Measurements from ENCODE around the gene MANBA.
"Not testable (repeated sequence)": the region's sequence is repeated elsewhere in the genome, so short reads cannot be mapped to it uniquely, and the experiment has no call there.

Gene MANBA

DNA sequence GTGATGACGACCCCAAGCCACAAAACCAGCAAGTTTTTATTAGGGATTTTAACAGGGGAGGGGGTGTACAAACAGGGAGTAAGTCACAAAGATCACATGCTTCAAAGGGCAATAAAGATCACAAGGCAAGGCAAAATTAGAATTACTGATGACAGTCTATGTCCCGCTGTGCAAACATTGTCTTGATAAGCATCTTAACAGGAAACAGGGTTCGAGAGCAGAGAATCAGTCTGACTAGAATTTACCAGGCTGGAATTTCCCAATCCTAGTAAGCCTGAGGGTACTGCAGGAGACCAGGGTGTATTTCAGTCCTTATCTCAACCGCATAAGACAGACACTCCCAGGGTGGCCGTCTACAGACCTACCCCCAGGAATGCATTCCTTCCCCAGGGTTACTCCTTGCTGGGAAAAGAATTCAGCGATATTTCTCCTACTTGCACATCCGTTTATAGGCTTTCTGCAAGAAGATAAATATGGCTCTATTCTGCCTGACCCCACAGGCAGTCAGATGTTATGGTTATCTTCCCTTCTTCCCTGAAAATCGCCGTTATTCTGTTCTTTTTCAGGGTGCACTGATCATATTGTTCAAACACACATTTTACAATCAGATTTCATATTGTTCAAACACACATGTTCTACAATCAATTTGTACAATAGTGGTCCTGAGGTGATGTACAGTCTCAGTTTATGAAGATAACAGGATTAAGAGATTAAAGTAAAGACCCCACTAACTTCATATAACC lies 41.8 kb downstream of the MANBA start:
- not testable (repeated sequence) for DNase-seq

DNA sequence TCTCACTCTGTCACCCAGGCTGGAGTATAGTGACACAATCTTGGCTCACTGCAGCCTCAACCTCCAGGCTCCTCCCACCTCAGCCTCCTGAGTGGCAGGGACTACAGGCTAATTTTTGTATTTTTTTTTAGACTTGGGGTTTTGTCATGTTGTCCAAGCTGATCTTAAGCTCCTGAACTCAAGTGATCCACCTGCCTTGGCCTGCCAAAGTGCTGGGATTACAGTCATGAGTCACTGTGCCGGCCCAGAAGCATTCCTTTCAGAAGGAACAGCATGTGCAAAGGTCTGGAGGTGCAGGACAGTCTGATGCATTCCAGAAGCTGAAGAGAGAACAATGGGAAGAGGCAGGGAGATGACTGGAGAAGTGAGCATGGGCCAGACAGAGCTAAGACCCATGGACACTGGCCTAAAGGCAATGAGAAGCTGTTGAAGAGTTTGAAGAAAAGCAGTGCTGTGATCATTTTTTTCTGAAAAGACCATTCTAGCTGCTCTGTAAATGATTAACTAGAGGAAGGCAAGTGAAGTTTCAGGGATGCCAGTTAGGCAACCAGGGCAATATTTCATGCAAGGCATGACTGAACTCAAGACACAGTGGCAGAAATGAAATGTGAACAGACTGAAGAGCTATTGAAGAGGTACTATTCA lies 43.2 kb downstream of the MANBA start:
- DNase-seq: no peak

DNA sequence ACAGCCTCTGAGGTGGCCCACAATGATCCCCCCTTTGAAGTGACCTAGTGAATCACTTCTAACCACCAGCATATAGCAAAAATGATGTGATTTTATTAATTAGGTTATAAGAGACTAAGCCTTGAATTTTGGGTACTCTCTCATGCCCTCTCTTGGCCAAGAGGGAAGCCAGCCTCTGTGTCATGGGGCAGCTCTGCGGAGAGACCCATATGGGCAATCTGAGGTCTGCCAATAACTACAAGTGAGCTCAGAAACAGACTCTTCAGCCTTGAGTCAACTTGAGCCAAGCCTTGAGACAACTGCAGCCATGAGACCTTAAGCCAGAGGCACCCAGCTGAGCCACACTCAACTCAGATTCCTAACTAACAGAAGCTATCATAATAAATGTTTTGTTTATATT lies 45.7 kb downstream of the MANBA start:
- DNase-seq: no peak

DNA sequence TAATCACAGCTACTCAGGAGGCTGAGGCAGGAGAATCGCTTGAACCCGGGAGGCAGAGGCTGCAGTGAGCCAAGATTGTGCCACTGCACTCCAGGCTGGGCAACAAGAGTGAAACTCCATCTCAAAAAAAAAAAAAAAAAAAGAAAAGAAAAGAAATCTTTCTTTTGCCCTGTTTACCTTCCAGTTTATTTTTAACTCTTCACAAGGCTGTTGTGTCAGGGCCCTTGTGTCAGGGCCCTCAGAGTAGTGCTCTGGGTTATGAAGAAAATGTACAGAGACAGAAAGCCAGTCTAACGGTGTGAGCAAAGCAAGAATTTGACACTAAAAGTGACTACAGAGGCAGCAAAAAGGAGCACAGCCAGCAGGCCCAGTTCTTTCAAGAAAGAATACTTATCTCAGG lies 47.0 kb downstream of the MANBA start:
- not testable (repeated sequence) for DNase-seq

DNA sequence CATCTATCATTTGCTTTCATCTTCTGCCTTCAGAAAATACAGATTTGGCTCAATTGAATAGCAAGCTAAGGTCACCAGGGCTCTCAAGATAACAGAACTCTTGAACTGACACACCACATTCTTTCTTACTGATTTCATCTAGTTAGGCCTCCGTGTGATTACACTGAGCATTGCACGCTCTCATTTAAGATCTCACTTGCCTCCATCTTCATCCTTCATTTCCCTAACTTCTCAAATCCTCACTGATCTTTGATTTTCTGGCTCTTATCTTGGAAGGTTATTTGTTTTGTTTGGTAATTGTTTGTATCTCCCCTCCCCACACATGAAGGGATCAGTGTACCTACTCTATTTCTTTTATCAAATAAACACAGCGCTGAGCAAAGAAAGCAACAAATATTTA lies 47.7 kb downstream of the MANBA start:
- no peak for DNase-seq

DNA sequence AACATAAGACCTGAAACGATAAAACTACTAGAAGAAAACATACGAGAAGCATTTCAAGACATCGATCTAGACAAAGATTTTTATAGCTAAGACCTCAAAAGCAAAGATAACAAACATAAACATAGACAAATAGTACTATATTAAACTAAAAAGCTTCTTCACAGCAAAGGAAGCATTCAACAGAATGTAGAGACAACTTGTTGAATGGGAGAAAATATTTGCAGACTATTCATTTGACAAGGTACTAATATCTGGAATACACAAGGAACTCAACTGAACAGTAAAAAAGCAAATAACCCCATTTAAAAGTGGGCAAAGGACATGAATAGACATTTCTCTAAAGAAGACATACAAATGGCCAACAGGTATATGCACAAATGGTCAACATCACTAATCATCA lies 49.8 kb downstream of the MANBA start:
- no peak for DNase-seq

DNA sequence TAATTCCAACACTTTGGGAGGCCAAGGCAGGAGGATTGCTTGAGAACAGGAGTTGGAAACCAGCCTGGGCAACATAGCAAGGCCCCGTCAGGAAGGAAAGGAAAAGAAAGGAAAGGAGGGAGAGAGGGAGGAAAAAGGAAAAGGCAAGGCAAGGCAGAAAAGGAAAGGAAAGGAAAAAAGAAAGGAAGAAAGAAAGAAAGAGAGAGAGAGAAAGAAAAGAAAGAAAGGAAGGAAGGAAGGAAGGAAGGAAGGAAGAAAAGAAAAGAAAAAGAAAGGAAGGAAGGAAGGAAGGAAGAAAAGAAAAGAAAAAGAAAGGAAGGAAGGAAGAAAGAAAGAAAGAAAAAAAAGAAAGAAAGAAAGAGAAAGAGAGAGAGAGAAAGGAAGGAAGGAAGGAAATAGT lies 51.7 kb downstream of the MANBA start:
- DNase-seq: not testable (repeated sequence)

DNA sequence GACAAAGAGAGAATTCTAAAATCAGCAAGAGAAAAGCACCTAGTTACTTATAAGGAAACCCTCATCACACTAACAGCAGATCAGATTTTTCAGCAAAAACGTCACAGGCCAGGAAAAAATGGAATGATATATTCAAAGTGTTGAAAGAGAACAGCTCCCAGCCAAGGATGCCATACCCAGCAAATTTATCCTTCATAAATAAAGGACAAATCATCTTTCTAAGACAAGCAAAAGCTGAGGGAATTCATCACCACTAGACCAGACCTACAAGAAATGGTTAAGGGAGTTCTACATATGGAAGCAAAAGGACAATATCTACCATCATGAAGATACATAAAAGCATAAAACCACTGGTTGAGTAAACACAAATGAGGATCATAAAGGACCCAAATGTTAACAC lies 53.6 kb downstream of the MANBA start:
- DNase-seq: no peak

DNA sequence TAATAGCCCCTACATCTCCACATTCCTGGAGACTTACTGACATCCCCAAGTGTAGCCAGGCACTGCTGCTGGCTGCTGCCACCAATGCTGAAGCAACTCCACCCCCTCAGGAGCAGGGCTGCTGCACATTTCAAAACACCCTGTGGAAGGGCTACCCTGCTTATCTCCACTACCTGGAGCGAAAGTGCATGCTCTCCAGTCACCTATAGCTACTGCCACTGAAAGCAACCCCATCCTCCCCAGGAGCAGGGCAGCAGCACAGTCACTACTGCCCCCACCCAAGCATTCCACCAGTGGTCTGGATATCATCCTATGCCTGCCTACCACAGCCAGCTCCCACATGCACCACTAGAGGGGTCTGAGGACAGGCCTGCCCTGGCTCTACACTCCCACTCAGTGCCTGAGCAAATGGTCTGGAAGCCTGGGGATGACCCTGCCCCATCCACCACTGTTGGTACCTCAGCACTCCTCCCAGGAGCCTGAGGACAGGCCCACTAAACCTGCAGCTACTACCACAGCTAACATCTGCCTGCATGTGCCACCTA lies 55.3 kb downstream of the MANBA start:
- no peak for DNase-seq

DNA sequence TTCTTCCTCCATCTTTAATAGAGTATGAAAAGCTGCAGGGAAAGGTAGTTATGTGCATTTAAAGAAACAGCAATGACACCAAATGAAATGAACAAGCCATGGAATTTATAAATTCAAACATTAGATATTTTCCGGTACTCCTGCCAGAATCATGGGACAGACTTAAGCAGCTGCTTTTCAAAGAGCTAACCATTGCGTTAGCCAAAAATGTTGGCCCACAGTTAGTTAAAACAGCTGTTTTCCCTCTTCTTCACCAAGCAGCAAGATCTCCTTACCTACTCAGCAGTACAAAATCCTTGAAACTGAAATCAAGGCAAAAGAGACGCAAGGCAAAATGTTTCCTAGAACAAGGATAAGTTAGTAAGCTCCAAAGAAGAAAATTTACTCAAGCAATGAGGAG lies 64.0 kb downstream of the MANBA start:
- DNase-seq: no peak

DNA sequence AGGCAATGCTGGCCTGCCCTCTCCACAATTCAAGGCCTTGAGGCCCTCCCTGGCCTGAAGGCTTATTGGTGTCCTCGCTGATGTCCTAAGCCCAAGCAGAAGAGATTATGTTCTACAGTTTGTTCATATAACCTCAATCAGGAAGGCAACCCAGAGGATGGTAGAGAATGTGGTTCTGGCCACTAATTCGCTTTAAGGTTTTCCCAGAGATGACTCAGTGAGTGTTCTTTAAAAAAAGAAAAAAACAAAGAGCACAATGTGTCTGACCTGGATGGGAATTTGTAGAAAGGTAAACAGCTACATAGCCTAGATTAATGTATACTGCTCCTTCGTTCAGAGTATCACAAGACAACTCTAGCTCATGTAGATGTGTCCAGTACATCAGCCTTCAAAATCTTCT lies 66.0 kb downstream of the MANBA start:
- no peak for DNase-seq

DNA sequence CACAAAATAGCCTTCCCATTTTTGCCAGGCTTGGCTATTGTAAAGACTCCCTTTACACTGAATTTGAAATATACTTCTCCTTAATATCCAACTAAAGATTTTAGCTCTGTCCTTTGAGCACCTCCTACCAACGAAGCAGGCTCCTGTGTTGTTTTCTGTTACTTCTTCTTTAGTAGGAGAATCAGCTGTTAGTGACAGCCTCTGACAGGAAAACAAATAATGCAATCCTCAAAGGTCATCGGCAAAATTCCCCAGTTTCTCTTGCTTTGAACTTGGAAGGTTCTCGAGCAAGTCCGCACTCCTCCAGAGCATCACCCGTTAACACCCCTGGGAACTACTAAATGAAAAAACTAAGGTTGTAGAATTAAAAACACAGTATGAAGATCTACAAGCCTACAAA lies 66.9 kb downstream of the MANBA start:
- DNase-seq: no peak

DNA sequence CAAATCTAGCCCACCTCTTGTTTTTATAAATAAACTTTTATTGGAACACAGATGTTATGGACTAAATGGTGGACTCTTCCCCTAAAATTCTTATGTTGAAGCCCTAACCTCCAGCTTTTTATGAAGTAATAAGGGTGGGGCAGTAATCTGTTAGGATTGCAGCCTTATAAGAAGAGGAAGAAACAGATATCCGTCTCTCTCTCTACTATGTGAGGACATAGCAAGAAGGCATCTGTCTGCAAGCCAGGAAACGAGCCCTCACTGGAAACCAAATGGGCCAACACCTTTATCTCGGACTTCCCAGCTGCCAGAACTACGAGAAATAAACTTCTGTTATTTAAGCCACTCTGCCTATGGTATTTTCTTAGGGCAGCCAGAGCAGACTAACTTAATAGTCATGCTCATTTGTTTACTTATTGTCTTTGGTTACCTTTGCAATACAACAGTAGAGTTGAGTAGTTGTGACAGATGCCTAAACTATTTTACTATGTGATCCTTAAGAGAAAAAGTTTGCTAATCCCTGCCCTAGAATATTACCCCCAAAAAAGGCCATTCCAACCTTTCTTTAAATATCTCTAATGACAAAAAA lies 67.4 kb downstream of the MANBA start:
- no peak for DNase-seq

DNA sequence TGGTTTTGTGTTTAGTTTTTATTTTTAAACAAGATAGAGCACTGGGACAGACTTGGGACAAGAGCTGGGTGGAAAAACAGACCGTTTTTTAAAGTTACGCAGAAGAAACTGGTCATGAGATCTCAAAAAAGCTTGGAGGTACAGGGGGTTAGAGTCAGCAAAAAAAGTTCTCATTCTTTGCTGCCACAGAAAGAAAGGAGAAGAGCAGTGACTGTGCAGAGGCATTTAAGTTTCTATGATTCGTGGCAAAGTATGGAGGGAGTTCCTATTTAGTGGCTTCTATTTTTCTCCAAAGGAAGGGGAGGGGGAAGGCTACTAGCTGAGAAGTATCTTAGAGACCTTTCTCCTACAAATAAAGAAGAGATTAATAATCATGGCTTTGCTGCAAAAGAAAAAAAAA lies 68.3 kb downstream of the MANBA start:
- no peak for DNase-seq

DNA sequence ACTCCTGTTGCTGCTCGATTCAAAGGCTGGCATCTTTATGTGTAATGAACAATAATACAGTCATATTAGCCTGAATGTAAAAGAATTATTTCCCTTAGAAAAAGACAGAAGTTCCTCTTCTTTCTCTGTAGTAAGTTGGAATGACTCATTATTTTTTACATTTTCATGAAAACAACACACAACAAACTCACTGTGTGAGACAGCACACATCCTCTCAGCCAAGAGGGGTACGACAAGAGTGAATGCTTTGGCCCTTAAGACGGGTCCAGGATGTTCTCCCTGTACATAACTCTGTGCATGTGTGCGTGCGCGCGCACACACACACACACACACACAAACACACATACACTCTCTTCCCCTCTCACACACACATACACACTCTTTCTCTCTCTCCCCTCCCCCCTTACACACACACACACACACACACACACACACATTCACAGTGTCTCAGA lies 72.8 kb downstream of the MANBA start:
- no peak for DNase-seq

DNA sequence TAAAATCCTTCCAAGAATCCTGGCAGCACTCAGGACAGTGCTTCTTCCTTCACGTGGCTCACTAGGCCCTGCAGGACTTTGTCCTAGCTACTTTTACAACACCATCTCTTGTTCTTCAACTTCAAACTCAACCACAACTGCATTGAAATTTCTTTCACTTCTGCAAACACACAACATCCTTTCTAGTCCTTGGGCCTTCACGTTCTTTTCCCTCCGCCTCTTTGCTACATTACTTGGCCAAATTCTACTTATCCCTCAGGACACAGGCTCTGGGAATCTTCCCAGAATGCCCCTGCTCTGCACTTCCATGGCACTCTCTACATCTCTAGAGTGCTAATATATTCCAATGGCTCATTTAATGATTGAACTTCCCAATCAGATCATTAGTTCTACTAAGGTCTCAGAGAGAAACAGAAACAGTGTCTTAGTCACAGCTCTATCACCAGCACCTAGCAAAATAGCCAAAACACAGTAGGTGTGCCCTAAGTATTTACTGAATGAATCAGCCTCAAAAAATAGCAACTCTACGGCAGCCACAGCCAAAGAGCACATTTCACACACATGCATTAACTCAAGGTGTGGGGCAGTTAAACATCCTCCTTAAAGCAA lies 73.3 kb downstream of the MANBA start:
- DNase-seq: no peak

DNA sequence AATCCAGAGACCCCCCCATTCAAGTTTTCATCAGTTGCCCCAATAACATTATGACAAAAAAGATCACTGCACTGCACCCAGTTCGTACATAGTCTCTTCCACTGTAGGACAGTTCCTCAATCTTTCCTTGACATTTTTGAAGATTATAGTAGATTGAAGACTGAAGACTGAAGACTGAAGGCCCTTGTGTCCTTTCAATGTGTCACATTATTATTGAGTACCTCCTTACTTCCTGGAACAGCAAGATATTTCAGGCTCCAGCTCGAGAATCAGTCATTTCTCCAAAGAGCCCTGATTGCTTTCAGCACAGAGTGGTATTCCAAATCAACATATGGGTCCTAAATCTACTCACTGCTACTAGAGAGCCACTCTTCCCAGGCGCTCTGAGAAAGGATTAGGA lies 75.0 kb downstream of the MANBA start:
- DNase-seq: no peak

DNA sequence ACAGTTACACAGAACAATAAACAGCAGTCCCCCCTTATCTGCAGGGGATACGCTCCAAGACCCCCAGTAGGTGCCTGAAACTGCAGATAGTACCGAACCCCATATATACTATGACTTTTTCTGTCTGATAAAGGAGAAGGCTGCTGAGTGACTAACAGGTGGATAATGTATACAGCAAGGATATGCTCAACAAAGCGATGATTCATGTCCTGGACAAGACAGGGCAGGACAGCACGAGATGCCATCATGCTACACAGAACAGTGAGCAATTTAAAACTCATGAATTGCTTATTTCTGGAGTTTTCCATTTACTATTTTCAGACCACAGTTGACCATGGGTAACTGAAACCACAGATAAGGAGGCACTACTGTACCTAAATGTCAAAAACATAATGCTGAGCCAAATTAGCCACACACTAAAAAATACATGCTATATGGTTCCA lies 76.1 kb downstream of the MANBA start:
- no peak for DNase-seq

DNA sequence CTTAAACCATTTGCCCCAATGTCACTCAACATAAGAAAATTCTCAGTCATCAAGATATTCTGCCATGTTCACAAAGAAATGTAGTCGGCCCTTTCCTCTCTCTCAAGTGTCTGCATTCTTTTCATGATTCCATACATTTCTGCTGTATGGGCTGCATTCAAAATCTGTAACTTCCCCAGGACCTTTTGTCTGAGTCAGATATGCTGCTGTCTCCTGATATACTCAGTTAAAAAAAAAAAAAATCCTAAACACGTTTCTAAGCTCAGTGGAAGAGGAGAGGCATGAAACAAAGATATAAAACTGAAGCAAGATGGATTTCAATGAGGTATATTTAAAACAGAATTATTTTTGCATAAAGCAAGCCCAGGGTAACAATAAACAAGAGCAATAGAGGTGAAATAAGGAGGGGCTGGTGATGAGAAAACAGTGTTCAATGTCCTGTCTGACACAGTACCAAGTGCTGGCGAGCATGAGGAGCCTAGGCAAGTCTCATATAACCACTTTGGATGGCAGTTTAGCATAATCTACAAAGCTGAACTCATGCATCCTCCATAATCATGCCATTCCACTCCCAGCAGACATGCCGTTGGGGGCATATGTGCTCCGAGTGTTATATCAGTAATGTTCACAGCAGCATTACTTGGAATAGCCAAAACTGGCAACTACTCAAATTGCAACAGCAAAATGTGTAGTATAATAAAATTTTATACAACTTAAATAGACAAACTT lies 76.7 kb downstream of the MANBA start:
- DNase-seq: no peak

DNA sequence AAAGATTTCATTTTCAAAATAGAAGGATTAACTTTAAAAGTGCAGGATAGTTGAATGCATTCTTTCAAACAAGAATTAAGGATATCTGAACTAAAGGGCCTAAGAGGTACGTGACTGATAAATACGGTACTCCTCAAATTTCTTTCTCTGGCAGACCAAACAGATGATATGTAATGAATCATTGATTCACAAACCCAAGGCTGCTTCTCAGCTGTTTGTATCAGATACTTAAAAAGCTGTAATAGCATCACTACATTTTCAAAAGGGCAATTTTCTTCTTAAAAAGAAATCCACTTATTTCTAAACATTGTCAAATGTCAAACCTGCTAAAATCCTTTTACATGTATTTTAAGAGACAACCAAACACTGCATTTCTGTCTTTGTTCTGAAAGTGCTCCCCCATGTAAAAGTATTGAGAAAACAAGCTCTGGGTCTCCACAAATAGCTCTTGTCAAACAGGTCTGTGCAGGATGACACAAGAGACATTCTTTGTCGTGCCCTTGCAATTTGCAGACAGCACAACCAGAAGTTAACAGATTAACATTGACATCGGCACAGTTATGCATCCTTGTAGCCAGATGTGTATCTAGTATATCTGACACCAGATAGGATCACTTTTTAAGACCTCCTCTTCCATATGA lies 82.0 kb downstream of the MANBA start:
- no peak for DNase-seq

DNA sequence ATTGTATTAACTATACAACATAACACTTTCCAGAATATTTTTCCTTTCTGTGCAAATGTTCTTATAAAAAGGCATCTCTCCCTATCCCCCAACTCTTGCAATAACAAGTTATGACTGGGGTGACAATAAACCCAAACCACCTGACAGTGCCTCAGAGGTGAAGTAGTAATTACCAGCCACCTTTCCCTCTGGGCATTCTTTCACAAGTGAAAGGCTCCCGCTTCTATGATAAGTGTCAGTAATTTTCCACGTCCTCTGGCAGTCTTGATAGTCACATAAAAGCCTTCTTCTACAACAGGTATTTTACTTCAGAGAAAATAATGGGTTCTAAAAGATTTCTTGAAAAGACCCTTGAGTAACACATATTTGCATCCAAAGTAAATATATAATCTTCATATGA lies 82.7 kb downstream of the MANBA start:
- DNase-seq: no peak

DNA sequence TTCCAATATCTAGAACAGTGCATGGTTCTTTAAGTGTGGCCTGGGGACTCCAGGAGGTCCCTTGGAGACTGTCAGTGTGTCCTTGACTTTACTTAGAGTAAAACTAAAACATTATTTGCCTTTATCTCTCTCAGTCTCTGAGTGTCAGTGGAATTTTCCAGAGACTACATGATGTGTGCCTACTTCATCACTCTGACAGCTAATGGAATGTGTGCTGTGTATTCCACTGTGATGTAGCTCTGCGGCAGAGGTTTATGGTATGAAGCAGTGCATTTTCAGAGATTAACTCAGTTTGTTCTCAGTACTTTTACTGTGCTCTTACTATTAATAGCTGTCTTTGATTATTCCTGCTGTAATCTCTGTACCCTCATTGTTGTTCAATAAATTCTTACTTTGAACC lies 85.6 kb downstream of the MANBA start:
- no peak for DNase-seq
